ENCODE measurements around the gene CENPM. TPM values are rescaled to one million over a fixed set of nuclear protein-coding genes. Genes with fewer than 3 reads are reported as not detected.

CENPM gene
- total and polyA plus RNA-seq, 9 of the 15 experiments (the other 6 are each of a cell fraction or from before 2014, with no cell fraction given): 11.3 to 67.7 (median 32.3) TPM

GRCh38 chr22:41979423-41980250, 32.7 kb upstream of the CENPM start:
- Histone ChIP-seq H3K79me2 (ENCODE audit: control insufficient read depth, insufficient read depth, low read length) (no peaks in the 10 kb centered on the region), H3K9ac (ENCODE audit: insufficient read depth in 1 of 2, low read depth in 2 of 2, low read length in 2 of 2) (no peak overlapping the region; a peak in 1 of 4 replicates), H3K4me1 (replicated peaks in 1 of 2; ENCODE audit: control insufficient read depth in 2 of 2, insufficient read depth in 2 of 2, low read length in 2 of 2) (peaks cover 0 to 11% of the 10 kb centered on the region in 2 experiments; a peak in 2 of 5 replicates), H3K9me3 (replicated peaks; ENCODE audit: control insufficient read depth, insufficient read depth, low read depth, low read length) (no peaks in the 10 kb centered on the region), H3K27ac (ENCODE audit: extremely low read depth, low read depth, low read length) (no peak overlapping the region), H2AFZ (ENCODE audit: low read depth, low read length) (no peak overlapping the region), H3K27me3 (ENCODE audit: control insufficient read depth in 2 of 2, insufficient read depth in 2 of 2, low read length in 2 of 2) (peaks cover 9 to 52% of the 10 kb centered on the region in 2 experiments; a peak in 4 of 5 replicates), H3K36me3 (ENCODE audit: control insufficient read depth, insufficient read depth, low read length) (no peaks in the 10 kb centered on the region), H3K9me1 (ENCODE audit: control insufficient read depth, insufficient read depth, low read length) (no peaks in the 10 kb centered on the region), H4K20me1 (replicated peaks; ENCODE audit: control insufficient read depth, insufficient read depth, low read length) (no peaks in the 10 kb centered on the region), H3K4me3 (no peak overlapping the region), H3K4me2 (ENCODE audit: insufficient read depth, low read length) (no peak overlapping the region)
- FAIRE-seq: no peak
- POLR2A ChIA-PET: interaction anchor here (0.5 kb wide), 1 partner anchor 34 kb away, joined by 3 read pairs; no protein-coding TSS in a partner anchor
- BruUV-seq (replicated peaks): no TSS peak
- CTCF ChIA-PET (ENCODE audit: low intra/inter-chr PET ratio): no interaction called here
- intact Hi-C loops (cut with micrococcal nuclease): no loop called here
- TF ChIP-seq LARP7 (IDR thresholded peaks at IDR 0.05) (no peak), NBN (IDR thresholded peaks at IDR 0.05; ENCODE audit: low read depth) (no peak)
- in situ Hi-C loops (cut with MboI): no loop called here
- 13% methylated on average over 7 of the region's 9 CpGs for WGBS (ENCODE audit: insufficient coverage, low coverage, missing lambda C conversion rate)
- no peak for DNase-seq (ENCODE audit: extremely low read depth in 1 of 4, low spot score in 3 of 4)
- no peak for ATAC-seq

DNA sequence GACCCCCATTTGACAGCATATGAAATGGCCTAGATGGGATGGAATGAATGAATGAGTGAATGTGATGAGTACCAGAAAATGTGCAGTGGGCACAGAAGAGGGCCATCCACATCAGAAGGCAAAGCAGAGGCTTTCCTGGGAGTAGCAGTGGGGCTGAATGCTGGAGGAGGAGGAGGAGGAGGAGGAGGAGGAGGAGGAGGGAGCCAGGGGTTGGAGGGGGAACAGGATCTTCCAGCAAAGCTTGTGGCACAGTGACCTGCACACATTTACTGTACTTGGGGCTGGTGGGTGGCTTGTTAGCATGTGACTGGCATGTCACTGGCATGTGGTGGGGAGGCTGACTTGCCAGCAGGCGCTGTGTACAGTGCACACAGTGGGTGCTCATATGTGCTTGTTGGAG, 31.8 kb upstream of the CENPM start:
- no peak overlapping the region for H2AFZ ChIP-seq (ENCODE audit: low read depth, low read length)
- no peaks in the 10 kb centered on the region for H3K9me3 ChIP-seq (replicated peaks; ENCODE audit: control insufficient read depth, insufficient read depth, low read depth, low read length)
- 0% methylated on average over 1 of the region's 1 CpG for WGBS (ENCODE audit: insufficient coverage, low coverage, missing lambda C conversion rate)
- no peaks in the 10 kb centered on the region for H4K20me1 ChIP-seq (replicated peaks; ENCODE audit: control insufficient read depth, insufficient read depth, low read length)
- no peak overlapping the region for H3K4me2 ChIP-seq (ENCODE audit: insufficient read depth, low read length)
- H3K4me3 ChIP-seq: no peak overlapping the region
- DNase-seq (ENCODE audit: extremely low read depth in 1 of 4, low spot score in 3 of 4) (no peak), FAIRE-seq (no peak), ATAC-seq (no peak)
- TF ChIP-seq TAF7 (tag; IDR thresholded peaks at IDR 0.05) (no peak), ZNF263 (CRISPR knock-in tag; IDR thresholded peaks at IDR 0.05; ENCODE audit: borderline replicate concordance) (peak; percentile 60; the same call in 1 of the 2 replicates), ZFP1 (CRISPR knock-in tag; IDR thresholded peaks at IDR 0.05) (no peak)
- POLR2A ChIA-PET: interaction anchor here (0.9 kb wide), 1 partner anchor 17 kb away, joined by 4 read pairs; no protein-coding TSS in a partner anchor
- H3K4me1 ChIP-seq (replicated peaks in 1 of 2; ENCODE audit: control insufficient read depth in 2 of 2, insufficient read depth in 2 of 2, low read length in 2 of 2): peaks cover 0 to 11% of the 10 kb centered on the region in 2 experiments; a peak in 2 of 5 replicates
- H3K27ac ChIP-seq (ENCODE audit: extremely low read depth, low read depth, low read length): no peak overlapping the region
- CTCF ChIA-PET (ENCODE audit: low intra/inter-chr PET ratio): no interaction called here
- no peaks in the 10 kb centered on the region for H3K79me2 ChIP-seq (ENCODE audit: control insufficient read depth, insufficient read depth, low read length)
- intact Hi-C loops (cut with micrococcal nuclease) (no loop called here), in situ Hi-C loops (cut with MboI) (no loop called here)
- H3K9me1 ChIP-seq (ENCODE audit: control insufficient read depth, insufficient read depth, low read length): no peaks in the 10 kb centered on the region
- H3K36me3 ChIP-seq (ENCODE audit: control insufficient read depth, insufficient read depth, low read length): no peaks in the 10 kb centered on the region
- no peak overlapping the region for H3K9ac ChIP-seq (ENCODE audit: insufficient read depth in 1 of 2, low read depth in 2 of 2, low read length in 2 of 2)
- peaks cover 9 to 52% of the 10 kb centered on the region in 2 experiments; a peak in 4 of 5 replicates for H3K27me3 ChIP-seq (ENCODE audit: control insufficient read depth in 2 of 2, insufficient read depth in 2 of 2, low read length in 2 of 2)
- BruUV-seq (replicated peaks): no TSS peak

Measured in K562 (cell line).